Hypothalamus (tissue), 51 donors: ENCODE measurements around the gene CHMP6.

ENCODE experiments used
- DNase-seq, 51 donors: peaks; one replicate each; lab custom pipeline; 2025; lab: John Stamatoyannopoulos, UW

Gene CHMP6

DNA sequence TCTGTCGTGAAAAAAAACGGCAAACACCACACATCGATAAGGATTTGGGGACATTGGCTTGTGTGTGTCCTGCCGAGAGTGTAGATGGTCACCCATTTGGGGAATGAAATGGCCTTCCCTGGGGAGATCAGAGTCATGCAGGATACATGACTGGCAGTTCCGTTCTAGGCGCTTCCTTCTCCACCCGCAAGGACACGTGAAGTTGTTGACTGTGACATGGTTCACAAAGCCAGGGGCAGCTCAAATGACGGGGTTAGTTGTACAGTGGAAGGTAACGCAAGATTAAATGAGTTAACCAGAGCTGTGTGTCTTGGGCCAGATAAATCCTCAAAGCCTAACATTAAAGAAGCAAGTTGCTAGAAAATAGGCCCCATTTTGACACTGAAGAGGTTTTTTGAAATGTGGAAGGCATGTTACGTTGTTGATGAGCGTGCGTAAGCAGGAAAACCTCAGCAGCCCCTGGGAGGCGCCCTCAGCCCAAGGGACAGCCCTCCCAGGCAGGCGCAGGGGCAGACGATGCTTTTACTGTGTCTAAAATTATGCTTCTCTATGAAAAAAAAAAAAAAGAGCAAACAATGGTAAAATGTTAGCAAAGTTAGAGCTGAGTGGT lies 35.9 kb upstream of the CHMP6 start:
- no peak for DNase-seq

DNA sequence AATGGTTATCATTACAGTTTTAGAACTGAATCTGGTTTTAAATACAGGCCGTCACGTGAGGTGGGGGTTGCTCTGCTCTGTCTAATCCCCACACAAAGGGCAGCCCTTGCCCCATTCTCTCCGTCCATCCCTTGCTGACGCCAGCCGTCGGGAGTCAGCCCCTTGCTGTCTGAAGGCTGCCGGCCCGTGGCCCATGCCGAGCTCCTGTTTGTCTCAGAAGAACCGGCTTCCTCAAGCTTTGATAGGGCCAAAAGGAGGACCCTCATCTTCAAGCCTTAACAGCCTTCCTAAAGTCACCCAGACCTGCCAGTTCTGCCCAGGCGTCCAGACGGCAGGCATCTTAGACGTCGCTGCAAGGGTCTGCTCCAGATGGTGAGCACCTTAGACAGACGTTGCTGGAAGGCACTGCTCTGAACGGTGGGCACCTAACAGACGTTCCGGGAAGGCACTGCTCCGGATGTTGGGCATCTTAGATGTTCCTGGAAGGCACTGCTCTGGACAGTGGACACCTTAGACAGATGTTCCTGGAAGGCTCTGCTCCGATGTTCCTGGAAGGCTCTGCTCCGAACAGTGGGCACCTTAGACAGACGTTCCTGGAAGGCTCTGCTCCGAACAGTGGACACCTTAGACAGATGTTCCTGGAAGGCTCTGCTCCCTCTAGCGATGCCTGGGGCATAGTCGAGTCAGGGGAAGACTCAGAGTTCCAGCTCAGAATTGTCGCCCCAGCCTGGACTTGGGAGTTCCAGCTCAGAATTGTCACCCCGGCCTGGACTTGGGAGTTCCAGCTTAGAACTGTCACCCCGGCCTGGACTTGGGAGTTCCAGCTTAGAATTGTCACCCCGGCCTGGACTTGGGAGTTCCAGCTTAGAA lies 35.1 kb upstream of the CHMP6 start:
- DNase-seq = no peak

DNA sequence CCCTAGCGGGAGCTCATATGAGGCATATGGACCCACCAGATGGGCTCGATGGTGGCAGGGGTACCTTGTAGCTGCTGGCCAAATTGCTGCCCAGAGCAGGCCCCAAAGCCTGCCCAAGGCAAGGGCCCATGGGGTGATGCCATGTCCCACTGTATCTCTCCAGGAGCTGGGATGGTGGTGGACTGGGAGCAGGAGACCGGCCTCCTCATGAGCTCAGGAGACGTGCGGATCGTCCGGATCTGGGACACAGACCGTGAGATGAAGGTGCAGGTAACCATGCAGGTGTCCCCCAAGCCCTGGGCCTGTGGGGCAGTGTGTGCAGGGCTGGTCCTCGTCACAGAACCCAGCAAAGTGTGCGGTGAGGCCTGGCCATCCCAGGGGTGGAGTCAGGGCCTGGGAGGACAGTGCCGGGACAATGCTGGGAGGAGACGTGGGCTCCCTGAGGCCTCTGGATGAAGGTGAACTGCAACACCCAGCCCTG lies 34.1 kb upstream of the CHMP6 start:
- no peak for DNase-seq

GRCh38 chr17:80959330-80960036 lies 32.2 kb upstream of the CHMP6 start:
- peak in 35 of 51 donors; percentile 10 to 84 (median 53) for DNase-seq

GRCh38 chr17:80960037-80960796 lies 31.4 kb upstream of the CHMP6 start:
- no peak for DNase-seq

- DNase-seq = no peak
Measured at GRCh38 chr17:80960797-80961452, 30.7 kb upstream of the CHMP6 start.

DNA sequence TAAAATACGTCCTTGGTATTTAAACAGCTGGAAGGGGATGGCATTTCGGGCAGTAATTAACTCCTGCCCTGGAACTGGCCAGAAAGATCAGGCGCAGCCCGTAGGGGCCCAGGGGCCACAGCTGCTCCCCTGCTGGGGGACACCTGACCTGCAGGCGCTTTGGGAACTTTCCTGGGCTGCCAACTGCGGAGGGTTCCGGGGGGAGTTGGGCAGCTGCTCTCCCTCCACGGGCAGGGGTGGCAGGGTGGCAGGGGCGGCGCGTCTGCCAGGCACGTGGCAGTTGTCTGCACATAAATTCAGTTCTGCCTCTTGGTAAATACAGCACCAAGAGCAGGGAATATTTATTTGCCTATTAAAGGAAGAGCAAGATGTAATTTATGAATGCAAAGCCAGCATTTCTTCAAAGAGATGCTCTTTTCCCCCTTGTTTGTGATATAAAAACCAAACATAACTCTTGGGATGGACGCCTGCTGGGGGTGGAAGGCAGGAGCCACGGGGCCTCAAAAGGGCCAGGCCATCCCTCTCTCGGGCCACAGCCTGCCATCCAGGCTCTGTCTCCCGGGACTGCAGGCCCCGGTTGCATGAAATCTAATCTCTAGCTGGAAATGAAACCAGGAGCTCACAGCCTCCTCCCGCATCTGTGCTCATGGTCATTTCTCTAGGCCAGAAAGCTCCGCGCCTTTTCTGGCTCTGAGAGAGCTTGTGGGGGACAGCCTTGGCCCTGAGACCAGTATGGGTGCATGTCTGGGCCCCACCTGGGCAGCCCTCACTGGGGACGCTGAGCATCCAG lies 29.9 kb upstream of the CHMP6 start:
- no peak for DNase-seq

DNA sequence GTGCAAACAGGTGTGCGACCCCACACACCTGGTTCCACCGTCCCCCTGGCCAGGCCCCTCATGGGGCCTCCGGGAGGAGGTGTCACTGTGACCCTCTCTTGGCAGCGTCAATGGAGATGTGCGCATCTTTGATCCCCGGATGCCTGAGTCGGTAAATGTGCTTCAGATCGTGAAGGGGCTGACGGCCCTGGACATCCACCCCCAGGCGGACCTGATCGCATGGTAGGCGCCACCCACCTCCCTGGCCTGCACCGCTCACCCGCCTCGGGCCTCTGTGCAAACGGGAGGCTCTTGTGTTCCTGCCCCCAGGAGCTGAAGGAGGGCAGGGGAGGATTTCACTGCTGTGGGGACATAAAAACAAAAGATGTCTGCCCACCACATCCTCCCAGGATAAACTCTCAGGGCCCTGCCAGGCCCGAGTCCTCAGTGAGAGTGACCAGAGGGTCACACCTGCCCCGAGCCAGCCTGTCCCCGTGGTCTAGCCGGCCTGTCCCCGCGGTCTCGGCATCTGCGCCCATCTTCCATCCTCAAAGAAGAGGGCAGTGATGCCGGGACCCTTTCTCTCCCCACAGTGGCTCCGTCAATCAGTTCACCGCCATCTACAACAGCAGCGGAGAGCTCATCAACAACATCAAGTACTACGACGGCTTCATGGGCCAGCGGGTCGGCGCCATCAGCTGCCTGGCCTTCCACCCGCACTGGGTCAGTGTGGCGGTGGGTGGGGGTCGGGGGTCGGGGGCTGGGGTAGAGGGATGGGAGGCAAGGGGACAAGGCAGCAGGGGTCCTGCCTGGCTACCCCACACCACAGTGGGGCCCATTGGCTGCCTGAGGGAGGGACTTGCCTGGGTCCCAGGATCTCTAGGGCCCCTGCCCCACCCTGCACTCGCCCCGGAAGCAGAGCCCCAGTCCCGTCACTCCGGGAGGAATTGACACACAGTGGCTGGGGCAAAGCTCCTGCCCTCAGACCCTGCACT lies 29.0 kb upstream of the CHMP6 start:
- DNase-seq = no peak

DNA sequence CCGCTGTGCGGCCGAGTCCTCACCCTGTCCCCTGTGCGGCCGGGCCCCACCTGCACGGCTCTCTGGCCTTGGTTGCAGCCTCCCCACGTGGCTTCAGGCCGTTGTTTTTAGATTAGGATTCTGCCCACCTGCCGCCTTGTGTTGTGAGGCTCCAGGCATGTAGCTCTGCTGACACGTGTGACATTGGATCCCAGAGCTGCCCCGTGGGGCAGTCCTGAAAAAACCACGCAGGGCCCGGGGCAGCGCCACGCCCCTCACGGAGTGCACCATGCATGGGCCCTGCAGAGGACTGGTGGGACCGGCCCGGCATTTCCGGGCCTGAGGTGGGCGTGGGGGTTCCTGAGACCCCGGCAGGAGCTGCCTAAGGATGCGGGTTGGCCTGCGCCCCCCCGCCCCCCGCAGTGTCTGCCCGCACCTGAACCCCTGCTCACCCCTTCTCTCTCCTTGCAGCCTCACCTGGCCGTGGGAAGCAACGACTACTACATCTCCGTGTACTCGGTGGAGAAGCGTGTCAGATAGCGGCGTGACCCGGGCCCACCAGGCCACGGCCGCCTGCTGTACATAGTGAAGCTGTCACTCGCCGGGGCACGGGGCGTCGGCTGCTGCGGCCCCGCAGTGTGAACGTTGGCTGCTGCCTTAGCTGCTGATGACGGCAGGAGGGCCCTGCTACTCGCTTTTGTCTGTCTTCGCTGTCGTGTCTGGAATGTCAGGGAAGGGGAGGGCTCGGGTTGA lies 27.7 kb upstream of the CHMP6 start:
- DNase-seq = no peak

GRCh38 chr17:80964544-80964856 lies 27.1 kb upstream of the CHMP6 start:
- DNase-seq = no peak

DNA sequence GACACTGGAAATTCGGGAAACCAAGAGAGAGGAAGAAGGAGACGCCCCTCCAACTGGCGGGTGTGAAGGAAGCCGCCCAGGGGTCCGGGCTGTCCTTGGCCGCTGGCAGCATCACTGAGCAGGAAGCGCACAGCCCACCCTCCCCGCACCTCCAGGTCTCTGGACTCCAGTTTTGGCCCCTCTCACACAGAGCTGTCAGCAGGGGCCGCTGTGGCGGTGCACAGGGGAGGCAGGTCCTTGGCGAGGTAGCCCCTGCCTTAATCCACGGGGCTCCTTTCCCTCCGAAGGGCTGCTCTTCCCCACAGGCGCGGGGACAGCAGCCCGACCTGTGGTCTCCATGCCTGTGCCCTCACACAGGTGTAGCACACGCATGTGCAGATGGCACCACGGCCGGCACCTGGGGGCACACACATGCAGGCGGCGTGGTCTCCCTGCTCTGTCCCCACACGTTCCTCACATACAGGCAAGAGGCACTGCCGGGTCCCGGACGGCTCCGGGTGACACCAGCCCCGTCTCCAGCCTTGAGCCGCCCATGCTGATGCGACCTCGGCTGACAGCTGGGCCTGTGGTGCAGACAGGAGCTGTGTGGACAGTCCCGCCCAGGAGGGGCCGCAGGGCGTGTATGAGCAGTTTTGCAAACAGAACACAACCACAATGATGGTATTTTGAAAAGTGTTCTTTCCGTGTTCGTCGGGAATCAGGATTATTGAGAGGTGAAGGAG lies 26.6 kb upstream of the CHMP6 start:
- DNase-seq = no peak

DNA sequence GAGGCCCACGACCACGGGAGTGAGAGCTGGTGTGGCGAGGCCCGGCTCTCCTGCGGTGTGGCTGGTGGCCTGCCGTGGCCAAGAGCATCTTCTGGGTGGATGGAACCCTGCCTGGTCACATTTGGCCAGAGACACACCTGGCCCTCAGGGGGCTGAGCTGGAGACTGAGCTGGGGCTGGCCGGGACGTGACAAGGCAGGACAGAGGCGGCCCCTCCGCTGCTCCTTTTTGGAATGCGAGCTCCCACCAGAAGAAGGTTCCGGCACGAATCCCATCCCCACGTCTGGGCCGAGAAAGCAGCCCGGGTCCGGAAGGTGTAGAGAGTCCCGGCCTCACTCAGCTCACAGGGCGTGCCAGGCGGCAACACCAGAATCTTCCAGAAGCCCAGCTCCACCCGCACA lies 26.0 kb upstream of the CHMP6 start:
- DNase-seq = no peak

GRCh38 chr17:80967404-80967872 lies 24.2 kb upstream of the CHMP6 start:
- no peak for DNase-seq

DNA sequence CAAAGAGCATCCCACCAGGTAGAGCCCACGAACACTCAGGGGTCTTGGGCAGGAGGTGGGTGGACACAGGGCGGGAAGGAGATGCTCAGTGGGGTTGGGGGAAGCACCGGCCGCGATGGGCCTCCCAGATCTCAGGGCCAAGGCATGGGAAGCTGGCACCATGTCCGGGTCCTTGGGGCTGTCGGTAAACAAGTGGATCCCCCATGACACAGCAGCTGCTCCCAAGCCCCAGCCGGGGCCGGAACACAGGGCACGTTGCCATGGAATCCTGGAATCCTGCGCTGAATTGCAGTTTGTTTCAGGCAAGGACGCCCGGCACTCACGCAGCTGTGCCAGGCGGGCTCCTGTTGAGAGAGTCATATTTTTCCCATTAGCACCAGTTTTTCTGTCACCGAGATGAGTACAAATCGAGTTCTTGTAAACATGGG lies 23.0 kb upstream of the CHMP6 start:
- peak in 45 of 51 donors; percentile 10 to 86 (median 57) for DNase-seq

GRCh38 chr17:80969030-80969673 lies 22.5 kb upstream of the CHMP6 start:
- peak in 3 of 51 donors; percentile 49 to 52 (median 52) for DNase-seq

- DNase-seq = no peak
Measured at GRCh38 chr17:80969674-80970043, 22.0 kb upstream of the CHMP6 start.
